ENCODE data around the gene RGS14. TPM values are rescaled to one million over a fixed set of nuclear protein-coding genes. Genes with fewer than 3 reads are reported as not detected.

The RGS14 gene
- total and polyA plus RNA-seq, 2 experiments from 2014 or later = 23.5 to 37.9 TPM

DNA sequence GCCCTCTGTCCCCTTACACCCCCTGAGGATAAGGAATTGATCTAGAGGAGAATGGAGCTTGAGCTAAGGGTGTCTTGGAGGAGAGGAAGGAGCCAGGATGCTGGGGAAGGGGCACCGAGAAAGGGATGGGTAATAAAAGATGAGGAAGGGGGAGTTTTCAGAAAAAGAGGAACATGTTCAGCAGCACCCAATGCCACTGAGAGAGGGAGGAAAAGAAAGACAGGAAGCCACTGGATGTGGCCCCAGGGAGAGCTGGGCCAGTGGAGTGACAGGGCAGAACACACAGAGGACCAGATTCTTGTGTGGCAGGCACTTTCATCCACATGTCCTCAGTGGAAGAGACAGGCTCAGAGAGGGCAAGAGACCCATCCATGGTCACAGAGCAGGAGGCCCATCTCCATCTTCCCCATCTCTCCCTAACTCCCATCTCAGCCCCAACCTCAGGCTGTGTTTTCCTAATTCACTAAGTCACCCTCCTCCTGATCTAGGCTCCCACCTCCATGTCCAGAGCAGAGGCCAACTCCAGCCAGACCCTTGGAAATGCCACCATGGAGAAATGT is 35.6 kb downstream of the RGS14 start:
- H3K27ac ChIP-seq (ENCODE audit: low read depth) = no peak overlapping the region
- H3K27ac Mint-ChIP-seq = no peak overlapping the region
- peaks cover 33% of the 10 kb centered on the region for H3K27me3 Mint-ChIP-seq (ENCODE audit: insufficient read depth, low read depth, poor library complexity)
- 0 out of 2 replicates have a peak, but pooled peaks cover 5% of the 10 kb centered on the region for H3K4me1 ChIP-seq (ENCODE audit: insufficient read depth)
- H3K27me3 ChIP-seq (ENCODE audit: insufficient read depth) = peaks cover 18% of the 10 kb centered on the region; the same call in 1 of the 2 replicates
- H3K9me2 ChIP-seq (ENCODE audit: insufficient read depth) = no peaks in the 10 kb centered on the region
- TF ChIP-seq ZNF114 (CRISPR knock-in tag; IDR thresholded peaks at IDR 0.05) (no peak), EZH2phosphoT487 (IDR thresholded peaks at IDR 0.05; ENCODE audit: unreplicated experiment) (no peak), POLR2AphosphoS5 (IDR thresholded peaks at IDR 0.05; ENCODE audit: low read depth) (no peak), ETS1 (IDR thresholded peaks at IDR 0.05) (no peak), STAT1 (IDR thresholded peaks at IDR 0.05; ENCODE audit: unreplicated experiment) (no peak), ZNF331 (CRISPR knock-in tag; IDR thresholded peaks at IDR 0.05; ENCODE audit: low read depth) (no peak), CREB1 (CRISPR knock-in tag; IDR thresholded peaks at IDR 0.05; ENCODE audit: low read depth) (no peak), EZH2 (IDR thresholded peaks at IDR 0.05; ENCODE audit: low read depth, unreplicated experiment) (no peak), ZNF462 (CRISPR knock-in tag; IDR thresholded peaks at IDR 0.05) (no peak), NANOG (IDR thresholded peaks at IDR 0.05; ENCODE audit: borderline replicate concordance) (no peak), JUNB (IDR thresholded peaks at IDR 0.05; ENCODE audit: unreplicated experiment) (no peak)
- TF ChIP-seq, protein P1, sequence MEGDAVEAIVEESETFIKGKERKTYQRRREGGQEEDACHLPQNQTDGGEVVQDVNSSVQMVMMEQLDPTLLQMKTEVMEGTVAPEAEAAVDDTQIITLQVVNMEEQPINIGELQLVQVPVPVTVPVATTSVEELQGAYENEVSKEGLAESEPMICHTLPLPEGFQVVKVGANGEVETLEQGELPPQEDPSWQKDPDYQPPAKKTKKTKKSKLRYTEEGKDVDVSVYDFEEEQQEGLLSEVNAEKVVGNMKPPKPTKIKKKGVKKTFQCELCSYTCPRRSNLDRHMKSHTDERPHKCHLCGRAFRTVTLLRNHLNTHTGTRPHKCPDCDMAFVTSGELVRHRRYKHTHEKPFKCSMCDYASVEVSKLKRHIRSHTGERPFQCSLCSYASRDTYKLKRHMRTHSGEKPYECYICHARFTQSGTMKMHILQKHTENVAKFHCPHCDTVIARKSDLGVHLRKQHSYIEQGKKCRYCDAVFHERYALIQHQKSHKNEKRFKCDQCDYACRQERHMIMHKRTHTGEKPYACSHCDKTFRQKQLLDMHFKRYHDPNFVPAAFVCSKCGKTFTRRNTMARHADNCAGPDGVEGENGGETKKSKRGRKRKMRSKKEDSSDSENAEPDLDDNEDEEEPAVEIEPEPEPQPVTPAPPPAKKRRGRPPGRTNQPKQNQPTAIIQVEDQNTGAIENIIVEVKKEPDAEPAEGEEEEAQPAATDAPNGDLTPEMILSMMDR (conservative IDR thresholded peaks at IDR 0.05; ENCODE audit: low read depth in 2 of 2) = no peak
- TF ChIP-seq, protein P2, sequence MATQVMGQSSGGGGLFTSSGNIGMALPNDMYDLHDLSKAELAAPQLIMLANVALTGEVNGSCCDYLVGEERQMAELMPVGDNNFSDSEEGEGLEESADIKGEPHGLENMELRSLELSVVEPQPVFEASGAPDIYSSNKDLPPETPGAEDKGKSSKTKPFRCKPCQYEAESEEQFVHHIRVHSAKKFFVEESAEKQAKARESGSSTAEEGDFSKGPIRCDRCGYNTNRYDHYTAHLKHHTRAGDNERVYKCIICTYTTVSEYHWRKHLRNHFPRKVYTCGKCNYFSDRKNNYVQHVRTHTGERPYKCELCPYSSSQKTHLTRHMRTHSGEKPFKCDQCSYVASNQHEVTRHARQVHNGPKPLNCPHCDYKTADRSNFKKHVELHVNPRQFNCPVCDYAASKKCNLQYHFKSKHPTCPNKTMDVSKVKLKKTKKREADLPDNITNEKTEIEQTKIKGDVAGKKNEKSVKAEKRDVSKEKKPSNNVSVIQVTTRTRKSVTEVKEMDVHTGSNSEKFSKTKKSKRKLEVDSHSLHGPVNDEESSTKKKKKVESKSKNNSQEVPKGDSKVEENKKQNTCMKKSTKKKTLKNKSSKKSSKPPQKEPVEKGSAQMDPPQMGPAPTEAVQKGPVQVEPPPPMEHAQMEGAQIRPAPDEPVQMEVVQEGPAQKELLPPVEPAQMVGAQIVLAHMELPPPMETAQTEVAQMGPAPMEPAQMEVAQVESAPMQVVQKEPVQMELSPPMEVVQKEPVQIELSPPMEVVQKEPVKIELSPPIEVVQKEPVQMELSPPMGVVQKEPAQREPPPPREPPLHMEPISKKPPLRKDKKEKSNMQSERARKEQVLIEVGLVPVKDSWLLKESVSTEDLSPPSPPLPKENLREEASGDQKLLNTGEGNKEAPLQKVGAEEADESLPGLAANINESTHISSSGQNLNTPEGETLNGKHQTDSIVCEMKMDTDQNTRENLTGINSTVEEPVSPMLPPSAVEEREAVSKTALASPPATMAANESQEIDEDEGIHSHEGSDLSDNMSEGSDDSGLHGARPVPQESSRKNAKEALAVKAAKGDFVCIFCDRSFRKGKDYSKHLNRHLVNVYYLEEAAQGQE (IDR thresholded peaks at IDR 0.05; ENCODE audit: unreplicated experiment) = no peak
- no peak overlapping the region for H3K4me3 Mint-ChIP-seq
- no peaks in the 10 kb centered on the region for H3K36me3 ChIP-seq (ENCODE audit: insufficient read depth)
- 0 out of 2 replicates have a peak, but pooled peaks cover 8% of the 10 kb centered on the region for H3F3A ChIP-seq (replicated peaks; ENCODE audit: low read depth)
- no peak for DNase-seq (ENCODE audit: low spot score)
- H4K20me1 ChIP-seq (replicated peaks; ENCODE audit: insufficient read depth) = no peaks in the 10 kb centered on the region
- no peak for ATAC-seq
- no peaks in the 10 kb centered on the region; the same call in 2 of the 3 replicates for H3K36me3 Mint-ChIP-seq (ENCODE audit: low read depth)
- H3K4me1 Mint-ChIP-seq = peaks cover 31% of the 10 kb centered on the region
- H3K4me2 ChIP-seq = no peak overlapping the region
- H3K9me3 Mint-ChIP-seq = no peaks in the 10 kb centered on the region
- no peaks in the 10 kb centered on the region for H3K79me2 ChIP-seq (replicated peaks; ENCODE audit: insufficient read depth)
- H2AFZ ChIP-seq = no peak overlapping the region
- no peak overlapping the region for H3K4me3 ChIP-seq

Data from GM23338 (cell line).